SU-DHL-6 (cell line): ENCODE measurements around the gene HNRNPH1.

ENCODE experiments used
- EZH2phosphoT487 ChIP-seq: fragments of 200-600 bp; sonication (generic), shearing (Covaris generic); conservative IDR thresholded peaks from 2 replicates; pipeline ENCODE4 v1.6.1; 2018; ENCODE audit warnings: mild to moderate bottlenecking, antibody characterized with exemption, low read length, moderate library complexity, mixed read lengths
- TF ChIP-seq, protein P1 (sequence below): fragments of 200-600 bp; sonication (generic); IDR thresholded peaks from one replicate; pipeline ENCODE4 v1.5.1; 2017; ENCODE audit warnings: antibody characterized with exemption, mild to moderate bottlenecking, low read length, moderate library complexity; ENCODE audit not compliant: insufficient read depth, poor library complexity, severe bottlenecking

- TF ChIP-seq, protein P1, sequence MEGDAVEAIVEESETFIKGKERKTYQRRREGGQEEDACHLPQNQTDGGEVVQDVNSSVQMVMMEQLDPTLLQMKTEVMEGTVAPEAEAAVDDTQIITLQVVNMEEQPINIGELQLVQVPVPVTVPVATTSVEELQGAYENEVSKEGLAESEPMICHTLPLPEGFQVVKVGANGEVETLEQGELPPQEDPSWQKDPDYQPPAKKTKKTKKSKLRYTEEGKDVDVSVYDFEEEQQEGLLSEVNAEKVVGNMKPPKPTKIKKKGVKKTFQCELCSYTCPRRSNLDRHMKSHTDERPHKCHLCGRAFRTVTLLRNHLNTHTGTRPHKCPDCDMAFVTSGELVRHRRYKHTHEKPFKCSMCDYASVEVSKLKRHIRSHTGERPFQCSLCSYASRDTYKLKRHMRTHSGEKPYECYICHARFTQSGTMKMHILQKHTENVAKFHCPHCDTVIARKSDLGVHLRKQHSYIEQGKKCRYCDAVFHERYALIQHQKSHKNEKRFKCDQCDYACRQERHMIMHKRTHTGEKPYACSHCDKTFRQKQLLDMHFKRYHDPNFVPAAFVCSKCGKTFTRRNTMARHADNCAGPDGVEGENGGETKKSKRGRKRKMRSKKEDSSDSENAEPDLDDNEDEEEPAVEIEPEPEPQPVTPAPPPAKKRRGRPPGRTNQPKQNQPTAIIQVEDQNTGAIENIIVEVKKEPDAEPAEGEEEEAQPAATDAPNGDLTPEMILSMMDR, result no peak
- no peak for TF ChIP-seq EZH2phosphoT487
Measured at GRCh38 chr5:179616002-179616594, 7.4 kb downstream of the HNRNPH1 start.
